ENCODE measurements around the gene AEBP1.

AEBP1 gene

GRCh38 chr7:44162179-44162578 is 58.0 kb downstream of the AEBP1 start:
- H3K27me3 ChIP-seq (ENCODE audit: insufficient read depth, poor library complexity, severe bottlenecking) = no peaks in the 10 kb centered on the region
- no peak for DNase-seq (ENCODE audit: low read depth in 1 of 2, low spot score in 1 of 2)
- no peak overlapping the region for H3K4me3 ChIP-seq (replicated peaks; ENCODE audit: insufficient read depth, low read length)
- TF ChIP-seq SPI1 (IDR thresholded peaks at IDR 0.05; ENCODE audit: borderline replicate concordance, low read depth) = no peak
- no peak for TF ChIP-seq GABPA (IDR thresholded peaks at IDR 0.05; ENCODE audit: low read depth)
- TF ChIP-seq CTCF (IDR thresholded peaks at IDR 0.05; ENCODE audit: insufficient read depth, low read length) = no peak
- no peak for TF ChIP-seq REST (IDR thresholded peaks at IDR 0.05; ENCODE audit: insufficient replicate concordance, low read depth)
- no peak for TF ChIP-seq POLR2AphosphoS5 (IDR thresholded peaks at IDR 0.05; ENCODE audit: low read depth)
- no peak overlapping the region for H3K27ac ChIP-seq (replicated peaks)

- no peaks in the 10 kb centered on the region for H3K27me3 ChIP-seq (ENCODE audit: insufficient read depth, poor library complexity, severe bottlenecking)
- no peak overlapping the region for H3K4me3 ChIP-seq (replicated peaks; ENCODE audit: insufficient read depth, low read length)
- no peak overlapping the region for H3K27ac ChIP-seq (replicated peaks)
- no peak for DNase-seq (ENCODE audit: low read depth in 1 of 2, low spot score in 1 of 2)
- TF ChIP-seq SPI1 (IDR thresholded peaks at IDR 0.05; ENCODE audit: borderline replicate concordance, low read depth) (no peak), GABPA (IDR thresholded peaks at IDR 0.05; ENCODE audit: low read depth) (no peak), REST (IDR thresholded peaks at IDR 0.05; ENCODE audit: insufficient replicate concordance, low read depth) (no peak), POLR2AphosphoS5 (IDR thresholded peaks at IDR 0.05; ENCODE audit: low read depth) (no peak), CTCF (IDR thresholded peaks at IDR 0.05; ENCODE audit: insufficient read depth, low read length) (no peak)
These were observed 58.7 kb downstream of the AEBP1 start for GRCh38 chr7:44162785-44163395.

GRCh38 chr7:44163591-44163990 is 59.4 kb downstream of the AEBP1 start:
- Histone ChIP-seq H3K27me3 (ENCODE audit: insufficient read depth, poor library complexity, severe bottlenecking) (no peaks in the 10 kb centered on the region), H3K27ac (replicated peaks) (no peak overlapping the region), H3K4me3 (replicated peaks; ENCODE audit: insufficient read depth, low read length) (no peak overlapping the region)
- no peak for DNase-seq (ENCODE audit: low read depth in 1 of 2, low spot score in 1 of 2)
- TF ChIP-seq CTCF (IDR thresholded peaks at IDR 0.05; ENCODE audit: insufficient read depth, low read length) (no peak), GABPA (IDR thresholded peaks at IDR 0.05; ENCODE audit: low read depth) (no peak), POLR2AphosphoS5 (IDR thresholded peaks at IDR 0.05; ENCODE audit: low read depth) (no peak), REST (IDR thresholded peaks at IDR 0.05; ENCODE audit: insufficient replicate concordance, low read depth) (no peak), SPI1 (IDR thresholded peaks at IDR 0.05; ENCODE audit: borderline replicate concordance, low read depth) (no peak)

Data from HL-60 (cell line).